GM12878 (cell line): Measurements from ENCODE around the gene TMEM161B. TPM values are rescaled to one million over a fixed set of nuclear protein-coding genes. Genes with fewer than 3 reads are reported as not detected.

Experiments
- ATAC-seq: fragments of 200-7000 bp; cut with Tn5 transposase; 3 replicates; pipeline ENCODE4 v1.9.1; 2020; ENCODE audit warnings: mild to moderate bottlenecking, moderate library complexity
- BruUV-seq: library from RNA; stranded (reverse); fragments of 400-500 nt; replicated peaks from 2 replicates; lab custom pipeline; 2021; lab: Mats Ljungman, UMichigan
- CTCF ChIA-PET: fragments of 300-600 bp; sonication (Branson Sonifier 250); formaldehyde crosslinking; extraction: SDS; loops from one replicate; lab custom pipeline; 2021; ENCODE audit warnings: inconsistent platforms; lab: Yijun Ruan, JAX
- POLR2A ChIA-PET: fragments of 350-600 bp; formaldehyde crosslinking; extraction: SDS; loops from one replicate; lab custom pipeline; 2021; ENCODE audit warnings: inconsistent platforms; lab: Charles Lee
- RAD21 ChIA-PET: fragments of 300-600 bp; sonication (Branson Sonifier 250); formaldehyde crosslinking; loops from one replicate; lab custom pipeline; 2023; ENCODE audit warnings: antibody characterized with exemption; ENCODE audit not compliant: unreplicated experiment; lab: Charles Lee
- SMC1A ChIA-PET: fragments of 300-600 bp; sonication (Branson Sonifier 250); formaldehyde crosslinking; loops from one replicate; lab custom pipeline; 2023; ENCODE audit not compliant: unreplicated experiment, uncharacterized antibody; lab: Charles Lee
- DNase-seq: peaks from one replicate; pipeline ENCODE4 v3.0.0-alpha.2; 2011; ENCODE audit warnings: low read depth, low spot score
- FAIRE-seq: peaks from 3 replicates; lab custom pipeline; 2011; peaks lifted over from hg19 to GRCh38; lab: Jason Lieb, UNC
- H2AFZ ChIP-seq: 2 replicates; pipeline ENCODE4 v1.6.0; 2011; ENCODE audit warnings: low read depth, low read length, control low read depth; ENCODE audit not compliant: control insufficient read depth
- H3K27ac ChIP-seq: 2 replicates; pipeline ENCODE4 v1.5.1; 2011; ENCODE audit warnings: control low read depth; ENCODE audit not compliant: control insufficient read depth, insufficient read depth
- H3K27me3 ChIP-seq, 2 experiments: replicated peaks in 1 of 2; 2 replicates each; pipeline versions ENCODE4 v1.6.0 to v1.6.1; 2011; ENCODE audit warnings: low read length in 1 of 2; ENCODE audit not compliant: control insufficient read depth in 2 of 2, insufficient read depth in 2 of 2
- H3K36me3 ChIP-seq, 2 experiments: 2 replicates each; pipeline ENCODE4 v1.5.1; 2011; ENCODE audit warnings: low read length in 1 of 2; ENCODE audit not compliant: control insufficient read depth in 2 of 2, insufficient read depth in 2 of 2
- H3K4me1 ChIP-seq: 2 replicates; pipeline ENCODE4 v1.6.1; 2011; ENCODE audit warnings: mild to moderate bottlenecking, low read length, moderate library complexity, mixed read lengths; ENCODE audit not compliant: control insufficient read depth, insufficient read depth
- H3K4me2 ChIP-seq: 2 replicates; pipeline ENCODE4 v1.6.0; 2011; ENCODE audit warnings: control low read depth; ENCODE audit not compliant: control insufficient read depth, insufficient read depth
- H3K4me3 ChIP-seq: fragments of 200-600 bp; sonication (generic); 2 replicates; pipeline ENCODE4 v1.5.1; 2016
- H3K79me2 ChIP-seq: 2 replicates; pipeline ENCODE4 v1.6.0; 2011; ENCODE audit warnings: low read length; ENCODE audit not compliant: control insufficient read depth, insufficient read depth
- H3K9ac ChIP-seq: 2 replicates; pipeline ENCODE4 v1.8.0; 2011; ENCODE audit warnings: low read length, control low read depth, mixed read lengths; ENCODE audit not compliant: control insufficient read depth, insufficient read depth
- H3K9me3 ChIP-seq: replicated peaks from 3 replicates; pipeline ENCODE4 v1.5.1; 2011; ENCODE audit warnings: mild to moderate bottlenecking, low read length; ENCODE audit not compliant: control insufficient read depth, insufficient read depth
- H4K20me1 ChIP-seq: 2 replicates; pipeline ENCODE4 v1.6.0; 2011; ENCODE audit not compliant: control insufficient read depth, insufficient read depth
- ASH2L ChIP-seq: fragments of 300-600, 200-600 bp; sonication (generic); IDR thresholded peaks from 2 replicates; pipeline ENCODE4 v1.6.1; 2017; ENCODE audit warnings: low read depth, mild to moderate bottlenecking, borderline replicate concordance
- BCLAF1 ChIP-seq: fragments of 450-650 bp; IDR thresholded peaks from 2 replicates; pipeline ENCODE4 v1.6.1; 2017; ENCODE audit warnings: antibody characterized with exemption, mild to moderate bottlenecking, moderate library complexity
- BRCA1 ChIP-seq: IDR thresholded peaks from 2 replicates; pipeline ENCODE4 v1.6.1; 2011; ENCODE audit warnings: low read depth, low read length, improper control_type of control experiment
- CHD4 ChIP-seq: fragments of 200-600 bp; sonication (generic); IDR thresholded peaks from 2 replicates; pipeline ENCODE4 v1.6.1; 2016; ENCODE audit warnings: mild to moderate bottlenecking
- E2F8 ChIP-seq: fragments of 450-650 bp; IDR thresholded peaks from 2 replicates; pipeline ENCODE4 v1.6.1; 2018; ENCODE audit warnings: mild to moderate bottlenecking, low read depth, moderate library complexity; ENCODE audit not compliant: partially characterized antibody
- JUND ChIP-seq: IDR thresholded peaks from 2 replicates; pipeline ENCODE4 v1.6.1; 2012; ENCODE audit warnings: low read depth, mild to moderate bottlenecking, low read length, improper control_type of control experiment, moderate library complexity
- NBN ChIP-seq: fragments of 450-650 bp; IDR thresholded peaks from 2 replicates; pipeline ENCODE4 v1.6.1; 2016
- NFYA ChIP-seq: IDR thresholded peaks from 2 replicates; pipeline ENCODE4 v1.6.1; 2011; ENCODE audit warnings: low read depth, mild to moderate bottlenecking, low read length, improper control_type of control experiment, borderline replicate concordance
- NR2C1 ChIP-seq: fragments of 450-650 bp; IDR thresholded peaks from 2 replicates; pipeline ENCODE4 v1.6.1; 2017; ENCODE audit warnings: antibody characterized with exemption, mild to moderate bottlenecking, moderate library complexity
- NR2F1 ChIP-seq: fragments of 450-650 bp; conservative IDR thresholded peaks from 2 replicates; pipeline ENCODE4 v1.6.1; 2017; ENCODE audit warnings: mild to moderate bottlenecking
- SMARCA5 ChIP-seq: fragments of 450-650 bp; IDR thresholded peaks from 2 replicates; pipeline ENCODE4 v1.6.1; 2017; ENCODE audit warnings: mild to moderate bottlenecking
- USF1 ChIP-seq: IDR thresholded peaks from 2 replicates; pipeline ENCODE4 v1.6.1; 2011; ENCODE audit warnings: borderline replicate concordance, low read depth, mild to moderate bottlenecking, moderate library complexity, mixed read lengths, low read length; ENCODE audit not compliant: insufficient read depth; ENCODE audit errors: extremely low read length
- in situ Hi-C: fragments of 300-500 bp; cut with MboI; formaldehyde crosslinking; loops from 9 replicates; pipeline ENCODE4 v1.14.3; 2018; ENCODE audit warnings: mixed read lengths
- intact Hi-C: fragments of 100-400 bp; cut with micrococcal nuclease; formaldehyde crosslinking; loops from one replicate; pipeline ENCODE4 v1.14.2; 2022; ENCODE audit not compliant: unreplicated experiment
- polyA plus RNA-seq, 11 experiments: library from polyadenylated mRNA; depleted of rRNA in 4 of 11; unstranded in 6 of 11; stranded (reverse) in 5 of 11; fragments of >200 nt; fragmentation: Nextera tagmentation in 4 of 11; fragmentation: Illumina TruSeq in 1 of 11; extraction: Ambion mirVana in 4 of 11; extraction: Trizol in 1 of 11; gene quantifications; 1 replicate in 1 of 11; 2 replicates in 10 of 11; pipeline versions ENCODE4 v1.2.1 to v1.2.3, GENCODE V29; 2011 to 2016; ENCODE audit warnings: inconsistent platforms in 2 of 11, missing spikeins in 2 of 11, low read depth in 1 of 11
- total RNA-seq, 4 experiments: library from RNA; depleted of rRNA in 3 of 4; stranded (reverse); fragments of >200 nt in 3 of 4; fragmentation: Illumina TruSeq in 1 of 4; extraction: Trizol in 1 of 4; gene quantifications; 2 replicates each; pipeline versions ENCODE4 v1.2.1 to v1.2.3, GENCODE V29; 2013 to 2021

The TMEM161B gene
- total and polyA plus RNA-seq, 10 of the 15 experiments (the other 5 are each of a cell fraction or from before 2014, with no cell fraction given): 13.8 to 38.9 (median 25.0) TPM

GRCh38 chr5:88262116-88262515, 6.5 kb downstream of the TMEM161B start:
- peaks cover 0 to 7% of the 10 kb centered on the region in 2 experiments; a peak in 1 of 4 replicates for H3K36me3 ChIP-seq
- H3K27me3 ChIP-seq: no peaks in the 10 kb centered on the region
- no peak overlapping the region for H3K4me2 ChIP-seq
- in situ Hi-C loops: loop anchor here (10.0 kb wide), 1 partner anchor 413 kb away; no protein-coding TSS in a partner anchor
- POLR2A ChIA-PET: interaction anchor here (1.0 kb wide), 1 partner anchor 13 kb away, joined by 4 read pairs; no protein-coding TSS in a partner anchor
- H3K27ac ChIP-seq: no peak overlapping the region
- no peak for TF ChIP-seq NR2F1
- TF ChIP-seq E2F8: no peak
- TF ChIP-seq BRCA1: no peak
- no peak for TF ChIP-seq BCLAF1
- no peak for TF ChIP-seq ASH2L
- TF ChIP-seq CHD4: no peak
- no peak for TF ChIP-seq NR2C1
- TF ChIP-seq NFYA: no peak
- TF ChIP-seq JUND: no peak
- no peak for TF ChIP-seq SMARCA5
- no peak for TF ChIP-seq NBN
- TF ChIP-seq USF1: no peak
- TF ChIP-seq, all 136 proteins: peak for 0
- H4K20me1 ChIP-seq: no peaks in the 10 kb centered on the region
- SMC1A ChIA-PET: interaction anchor here (1.2 kb wide), 1 partner anchor 405 kb away, joined by 3 read pairs; no protein-coding TSS in a partner anchor
- no peak overlapping the region for H3K9ac ChIP-seq
- H3K79me2 ChIP-seq: peaks cover 70% of the 10 kb centered on the region
- H3K9me3 ChIP-seq: peaks cover 5% of the 10 kb centered on the region; the same call in 2 of the 3 replicates
- 0 out of 2 replicates have a peak, but pooled peaks cover 2% of the 10 kb centered on the region for H3K4me1 ChIP-seq
- no peak for DNase-seq
- H2AFZ ChIP-seq: no peak overlapping the region
- RAD21 ChIA-PET: interaction anchor here (0.7 to 0.9 kb wide), 2 partner anchors 14 to 340 kb away, joined by 3 to 5 read pairs; no protein-coding TSS in a partner anchor
- peak; percentile 22; the same call in 2 of the 3 replicates for ATAC-seq
- intact Hi-C loops: no loop called here
- no peak for FAIRE-seq
- CTCF ChIA-PET: interaction anchor here (1.4 kb wide), 1 partner anchor 19 kb away, joined by 3 read pairs; no protein-coding TSS in a partner anchor
- H3K4me3 ChIP-seq: no peak overlapping the region
- BruUV-seq: no TSS peak
